Measurements from ENCODE around the gene GNAI3.

DNA sequence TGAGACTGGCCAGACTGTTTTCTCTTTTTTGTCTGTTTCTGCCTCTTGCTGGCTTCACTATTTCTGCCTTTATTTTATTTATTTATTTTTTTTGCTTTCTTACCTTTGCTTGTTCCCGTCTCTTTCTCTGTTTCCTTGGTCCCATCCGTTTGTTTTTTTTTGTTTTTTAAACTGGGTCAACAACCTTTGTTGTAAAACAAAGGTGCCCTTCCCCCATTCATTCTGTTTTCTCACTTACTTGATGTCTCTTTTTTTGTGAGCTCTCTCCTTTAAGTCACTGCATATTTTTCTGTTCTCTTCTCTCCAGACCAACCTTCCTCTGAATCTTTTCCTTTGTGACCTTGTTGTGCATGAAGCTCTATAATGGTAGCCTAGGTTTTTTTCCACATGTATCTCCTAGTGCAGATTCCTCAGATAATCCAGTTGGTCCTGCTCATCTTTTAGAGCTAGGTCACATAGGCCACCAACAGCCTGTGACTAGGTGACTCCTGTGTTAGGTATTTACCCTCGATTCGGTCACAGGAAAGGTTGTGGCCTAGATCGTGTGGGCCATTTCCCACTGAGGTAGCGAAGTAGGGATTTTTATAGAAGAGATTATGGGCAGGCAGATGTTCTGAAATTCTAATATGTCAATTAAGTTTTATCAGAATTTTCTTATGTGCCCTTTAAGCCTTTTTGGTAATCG, 15.9 kb downstream of the GNAI3 start:
- TF ChIP-seq, protein P1, sequence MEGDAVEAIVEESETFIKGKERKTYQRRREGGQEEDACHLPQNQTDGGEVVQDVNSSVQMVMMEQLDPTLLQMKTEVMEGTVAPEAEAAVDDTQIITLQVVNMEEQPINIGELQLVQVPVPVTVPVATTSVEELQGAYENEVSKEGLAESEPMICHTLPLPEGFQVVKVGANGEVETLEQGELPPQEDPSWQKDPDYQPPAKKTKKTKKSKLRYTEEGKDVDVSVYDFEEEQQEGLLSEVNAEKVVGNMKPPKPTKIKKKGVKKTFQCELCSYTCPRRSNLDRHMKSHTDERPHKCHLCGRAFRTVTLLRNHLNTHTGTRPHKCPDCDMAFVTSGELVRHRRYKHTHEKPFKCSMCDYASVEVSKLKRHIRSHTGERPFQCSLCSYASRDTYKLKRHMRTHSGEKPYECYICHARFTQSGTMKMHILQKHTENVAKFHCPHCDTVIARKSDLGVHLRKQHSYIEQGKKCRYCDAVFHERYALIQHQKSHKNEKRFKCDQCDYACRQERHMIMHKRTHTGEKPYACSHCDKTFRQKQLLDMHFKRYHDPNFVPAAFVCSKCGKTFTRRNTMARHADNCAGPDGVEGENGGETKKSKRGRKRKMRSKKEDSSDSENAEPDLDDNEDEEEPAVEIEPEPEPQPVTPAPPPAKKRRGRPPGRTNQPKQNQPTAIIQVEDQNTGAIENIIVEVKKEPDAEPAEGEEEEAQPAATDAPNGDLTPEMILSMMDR (IDR thresholded peaks at IDR 0.05) = no peak
- TF ChIP-seq POLR2AphosphoS5 (IDR thresholded peaks at IDR 0.05; ENCODE audit: insufficient read depth in 1 of 2, low read depth in 1 of 2) = no peak

Data from vagina (tissue), 2 donors.